ENCODE measurements around the gene YTHDF1.
"Not testable (repeated sequence)": the region's sequence is repeated elsewhere in the genome, so short reads cannot be mapped to it uniquely, and the experiment has no call there.

The YTHDF1 gene

DNA sequence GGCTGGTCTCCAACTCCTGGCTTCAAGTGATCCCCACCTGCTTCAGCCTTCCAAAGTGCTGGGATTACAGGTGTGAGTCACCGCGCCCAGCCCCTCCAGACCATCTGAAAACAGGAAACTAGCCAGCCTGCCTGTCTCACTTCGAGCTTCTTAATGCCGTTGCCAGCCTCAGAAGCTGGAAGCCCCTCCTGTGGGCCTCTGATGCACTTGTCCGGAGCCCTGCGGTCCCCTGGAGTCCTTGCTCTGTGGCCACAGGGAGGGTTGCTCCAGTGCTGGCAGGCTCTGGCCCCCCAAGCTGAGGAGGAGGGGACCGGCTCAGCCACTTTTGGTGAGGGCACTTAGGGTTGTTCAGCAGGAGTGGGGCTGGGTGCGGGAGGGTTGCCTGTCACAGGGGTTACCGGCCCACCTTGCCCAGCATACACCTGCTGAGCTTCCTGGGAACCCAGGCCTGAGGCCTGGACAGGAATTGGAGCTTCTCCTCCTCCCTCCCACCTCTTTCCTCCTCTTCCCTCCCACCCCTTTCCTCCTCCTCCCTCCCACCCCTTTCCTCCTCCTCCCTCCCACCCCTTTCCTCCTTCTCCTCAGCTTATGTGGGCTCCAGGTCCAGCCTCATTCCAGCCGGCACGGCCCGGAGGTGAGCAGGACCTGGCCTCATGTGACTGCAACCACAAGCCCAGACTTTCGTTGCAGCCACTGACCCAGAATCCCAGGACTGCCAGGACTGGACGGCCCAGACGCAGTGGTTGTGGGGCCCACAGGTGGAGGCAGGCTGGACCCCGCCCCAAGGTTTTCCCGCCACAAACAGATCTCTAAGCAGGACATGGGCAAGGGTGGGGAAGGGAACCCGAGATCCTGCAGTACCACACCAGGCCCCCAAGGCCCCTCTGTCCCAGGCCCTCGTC is 10.4 kb upstream of the YTHDF1 start:
- DNase-seq (ENCODE audit: low read depth), result no peak

DNA sequence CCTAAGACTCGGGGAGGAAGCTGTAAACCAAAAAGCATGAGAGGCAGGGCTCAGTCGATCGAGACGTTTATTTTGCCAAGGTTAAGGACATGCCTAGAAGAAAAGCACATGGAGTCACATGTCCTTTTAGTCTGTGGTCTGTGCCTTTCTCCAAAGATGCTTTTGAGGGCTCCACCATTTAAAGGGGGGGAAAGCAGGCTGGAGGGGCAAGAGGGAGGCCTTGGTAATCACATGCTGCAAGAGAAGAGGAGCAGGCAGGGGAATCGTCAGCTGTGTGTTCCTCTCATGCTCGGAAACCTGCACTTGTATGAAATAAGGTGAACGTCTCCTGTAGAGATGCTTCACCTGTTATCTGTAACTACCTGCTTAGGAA is 9.1 kb upstream of the YTHDF1 start:
- no peak for DNase-seq (ENCODE audit: low read depth)

DNA sequence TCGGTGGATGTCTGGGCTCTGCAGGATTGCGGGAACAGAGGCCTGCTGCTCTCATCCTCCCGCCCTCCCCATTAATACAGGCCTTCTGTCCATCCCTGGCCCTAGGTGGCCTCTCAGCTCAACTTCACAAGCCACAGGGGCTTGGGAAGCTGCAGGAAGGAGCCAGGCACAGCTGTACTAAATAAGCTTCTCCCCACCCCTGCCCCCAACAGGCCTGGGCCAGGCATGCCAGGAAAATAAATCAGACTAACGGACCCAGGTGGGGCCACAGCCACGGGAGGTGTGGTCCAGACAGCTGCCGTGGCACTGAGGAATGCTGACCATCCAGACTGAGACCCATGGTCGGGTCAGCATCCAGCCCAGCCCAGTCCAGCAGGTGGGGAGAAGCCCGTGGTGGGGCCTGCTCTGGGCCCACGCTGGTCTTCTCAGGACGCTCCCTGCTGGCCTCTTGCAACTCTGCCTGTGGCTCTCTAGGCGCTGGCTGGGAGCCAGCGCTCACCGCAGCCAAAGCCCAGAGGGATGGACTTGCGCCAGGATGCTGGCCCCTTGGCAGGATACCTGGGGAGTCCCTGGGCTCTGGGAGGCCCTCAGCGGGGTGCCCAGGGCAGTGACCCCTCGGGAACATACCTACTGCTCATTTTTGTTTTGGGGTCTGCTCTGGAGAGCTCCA is 8.6 kb upstream of the YTHDF1 start:
- DNase-seq (ENCODE audit: low read depth), result no peak

DNA sequence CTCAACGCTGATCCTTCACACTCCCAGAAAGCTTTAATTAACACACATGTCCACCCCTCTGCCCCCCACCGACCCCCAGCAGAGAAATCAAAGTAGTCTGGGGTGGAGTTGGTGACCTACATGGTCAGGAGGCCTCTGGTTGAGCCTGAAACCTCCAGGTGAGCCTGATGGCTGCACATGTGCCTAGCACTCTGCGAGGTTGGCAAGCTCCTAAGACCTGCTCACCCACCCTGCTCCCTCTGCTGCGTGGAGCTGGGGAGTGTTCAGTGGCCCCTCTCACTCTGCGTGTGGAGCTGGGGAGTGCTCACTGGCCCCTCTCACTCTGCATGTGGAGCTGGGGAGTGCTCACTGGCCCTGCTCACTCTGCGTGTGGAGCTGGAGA is 7.9 kb upstream of the YTHDF1 start:
- no peak for DNase-seq (ENCODE audit: low read depth)

DNA sequence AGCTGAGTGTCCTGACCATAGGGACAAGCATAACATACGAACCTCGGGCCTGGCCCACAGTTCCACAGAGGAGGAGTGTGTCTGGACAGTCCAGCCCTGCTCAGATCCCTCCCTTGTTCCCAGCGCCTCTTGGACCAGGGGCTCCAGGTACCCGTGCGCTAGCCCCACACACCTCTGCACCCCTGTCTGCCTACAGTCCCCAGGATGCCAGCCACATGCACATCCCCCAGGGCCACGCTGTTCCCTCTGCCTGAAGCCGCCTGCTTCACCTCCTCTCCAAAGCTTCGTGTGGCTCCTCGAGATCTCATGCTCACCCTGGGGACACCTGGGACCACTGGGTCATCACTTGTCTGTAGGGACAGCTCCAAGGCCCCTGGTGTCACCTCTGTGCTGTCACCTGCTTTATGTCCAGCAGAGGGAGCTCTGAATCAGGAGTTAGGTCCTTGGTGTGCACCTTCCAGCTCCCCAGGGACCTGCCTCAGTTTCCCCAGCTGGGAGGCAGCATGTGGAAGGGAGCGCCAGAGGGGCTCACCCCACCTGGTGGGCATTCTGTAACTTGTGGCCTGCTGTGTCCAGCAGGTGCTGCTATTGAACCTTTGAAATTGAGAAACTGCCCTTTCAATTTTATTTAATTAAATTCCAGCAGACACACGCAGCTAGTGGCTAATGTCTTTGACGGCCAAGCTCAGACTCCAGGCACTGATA is 7.3 kb upstream of the YTHDF1 start:
- no peak for DNase-seq (ENCODE audit: low read depth)

DNA sequence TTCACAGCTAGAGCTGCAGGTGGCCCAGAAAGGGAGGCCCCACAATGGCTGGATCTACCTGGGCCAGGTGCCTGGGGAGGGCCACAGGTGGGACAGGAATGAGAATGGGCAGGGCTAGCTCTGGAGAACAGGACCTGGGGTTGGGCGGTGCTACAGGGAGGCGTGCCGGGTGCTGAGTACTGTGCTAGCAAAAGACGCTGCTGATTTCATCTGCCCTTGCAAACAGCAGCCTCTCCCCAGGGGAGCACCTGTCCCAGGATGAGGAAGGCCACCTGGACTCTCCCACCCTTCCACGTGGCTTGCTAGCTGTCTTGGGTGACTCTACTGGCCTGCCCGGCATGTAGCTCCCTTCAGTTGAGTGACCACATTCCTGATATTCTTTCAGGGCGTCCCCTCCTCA is 6.6 kb upstream of the YTHDF1 start:
- no peak for DNase-seq (ENCODE audit: low read depth)

DNA sequence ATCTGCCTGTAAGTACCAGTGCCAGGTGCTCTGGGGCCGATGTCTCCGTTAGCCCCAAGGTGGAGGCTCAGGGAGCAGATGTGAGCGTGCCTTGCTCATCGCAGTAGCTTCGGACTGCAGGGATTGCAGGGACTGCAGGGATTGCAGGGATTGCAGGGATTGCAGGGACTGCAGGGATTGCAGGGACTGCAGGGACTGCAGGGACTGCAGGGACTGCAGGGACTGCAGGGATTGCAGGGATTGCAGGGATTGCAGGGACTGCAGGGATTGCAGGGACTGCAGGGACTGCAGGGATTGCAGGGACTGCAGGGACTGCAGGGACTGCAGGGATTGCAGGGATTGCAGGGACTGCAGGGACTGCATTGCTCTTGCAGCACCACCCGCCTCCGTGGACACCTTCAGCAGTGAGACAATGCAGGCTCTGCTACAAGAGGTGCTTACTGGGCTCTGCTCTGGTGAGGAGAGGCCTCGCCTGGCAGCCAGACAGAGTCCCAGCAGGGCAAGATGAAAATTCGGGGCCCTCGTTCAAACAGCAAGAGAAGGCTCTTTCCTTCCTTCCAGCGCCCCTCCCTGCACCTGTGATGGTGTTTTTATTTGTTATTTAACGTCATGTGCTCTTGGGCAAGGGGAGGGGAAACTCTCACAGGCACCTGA is 5.6 kb upstream of the YTHDF1 start:
- DNase-seq (ENCODE audit: low read depth), result not testable (repeated sequence)

DNA sequence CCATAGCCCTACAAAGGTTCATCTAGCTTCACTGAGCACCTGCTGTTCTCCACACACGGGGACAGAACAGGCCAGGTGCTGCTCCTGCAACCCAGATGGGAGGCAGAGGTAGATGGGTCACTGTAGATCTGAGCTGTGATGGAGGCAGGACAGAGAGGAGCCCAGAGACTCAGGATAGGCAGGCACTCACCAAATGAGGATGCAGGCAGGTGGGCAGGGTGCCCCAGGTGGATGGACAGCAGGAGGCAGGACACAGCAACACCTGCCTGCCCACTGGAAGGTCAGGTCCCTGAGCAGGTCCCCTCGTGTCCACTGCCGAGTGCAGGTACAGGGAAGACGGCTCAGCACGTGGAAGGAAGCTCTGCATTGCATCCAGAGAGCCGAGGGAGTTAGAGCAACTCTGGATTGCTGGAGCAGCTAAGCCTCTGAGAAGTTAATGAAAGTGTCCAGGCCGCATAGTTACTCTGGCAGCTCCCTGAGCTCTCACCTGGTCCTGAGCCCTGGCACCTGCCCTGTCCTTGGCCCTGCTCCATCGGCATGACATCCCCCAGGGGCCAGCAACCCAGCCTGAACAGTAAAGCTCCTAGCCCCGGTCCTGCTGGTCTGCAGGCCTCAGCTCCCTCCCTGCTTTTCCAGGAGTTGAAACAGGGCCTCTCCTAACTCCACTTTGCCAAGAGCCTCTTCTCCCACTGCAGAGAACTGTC is 4.9 kb upstream of the YTHDF1 start:
- no peak for DNase-seq (ENCODE audit: low read depth)

DNA sequence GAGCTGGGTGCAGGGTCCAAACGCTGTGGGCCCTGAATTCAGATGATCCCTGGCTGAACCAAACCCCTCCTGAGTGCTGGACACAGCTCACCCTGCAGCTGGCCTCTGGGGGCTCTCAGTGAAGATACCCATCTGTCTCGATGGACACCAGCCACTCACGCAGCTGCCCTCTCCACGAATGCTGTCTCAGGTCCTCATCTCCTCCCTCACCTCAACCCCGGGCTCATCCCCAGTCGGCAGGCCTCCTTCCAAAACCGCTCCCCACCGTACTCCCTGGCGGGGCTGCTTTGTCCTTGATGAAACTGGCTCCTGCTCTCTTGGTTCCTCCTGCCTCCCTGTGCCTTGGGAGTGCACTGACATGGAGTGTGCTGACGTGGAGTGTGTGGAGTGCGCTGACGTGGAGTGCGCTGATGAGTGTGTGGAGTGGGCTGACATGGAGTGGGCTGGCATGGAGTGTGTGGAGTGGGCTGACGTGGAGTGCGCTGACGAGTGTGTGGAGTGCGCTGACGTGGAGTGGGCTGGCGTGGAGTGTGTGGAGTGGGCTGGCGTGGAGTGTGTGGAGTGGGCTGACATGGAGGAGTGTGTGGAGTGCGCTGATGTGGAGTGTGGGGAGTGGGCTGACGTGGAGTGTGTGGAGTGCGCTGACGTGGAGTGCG is 4.1 kb upstream of the YTHDF1 start:
- DNase-seq (ENCODE audit: low read depth), result no peak

DNA sequence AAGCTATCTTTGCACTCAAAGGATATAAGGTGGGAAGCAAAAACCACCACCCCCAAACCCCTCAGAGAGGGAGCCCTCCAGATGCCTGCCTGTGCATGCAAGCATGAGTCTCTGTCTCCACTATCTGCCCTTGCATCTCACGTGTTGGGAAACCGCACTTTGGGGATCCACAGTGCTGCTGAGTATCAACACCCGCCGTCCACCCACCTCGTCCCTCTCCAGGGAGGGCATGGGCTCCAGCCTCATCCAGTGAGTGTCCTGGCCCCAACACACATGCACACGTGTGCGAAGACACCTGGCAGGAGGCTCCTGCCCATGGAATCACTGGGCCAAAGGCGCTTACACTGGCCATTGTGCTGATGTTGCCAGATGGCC is 3.5 kb upstream of the YTHDF1 start:
- no peak for DNase-seq (ENCODE audit: low read depth)

DNA sequence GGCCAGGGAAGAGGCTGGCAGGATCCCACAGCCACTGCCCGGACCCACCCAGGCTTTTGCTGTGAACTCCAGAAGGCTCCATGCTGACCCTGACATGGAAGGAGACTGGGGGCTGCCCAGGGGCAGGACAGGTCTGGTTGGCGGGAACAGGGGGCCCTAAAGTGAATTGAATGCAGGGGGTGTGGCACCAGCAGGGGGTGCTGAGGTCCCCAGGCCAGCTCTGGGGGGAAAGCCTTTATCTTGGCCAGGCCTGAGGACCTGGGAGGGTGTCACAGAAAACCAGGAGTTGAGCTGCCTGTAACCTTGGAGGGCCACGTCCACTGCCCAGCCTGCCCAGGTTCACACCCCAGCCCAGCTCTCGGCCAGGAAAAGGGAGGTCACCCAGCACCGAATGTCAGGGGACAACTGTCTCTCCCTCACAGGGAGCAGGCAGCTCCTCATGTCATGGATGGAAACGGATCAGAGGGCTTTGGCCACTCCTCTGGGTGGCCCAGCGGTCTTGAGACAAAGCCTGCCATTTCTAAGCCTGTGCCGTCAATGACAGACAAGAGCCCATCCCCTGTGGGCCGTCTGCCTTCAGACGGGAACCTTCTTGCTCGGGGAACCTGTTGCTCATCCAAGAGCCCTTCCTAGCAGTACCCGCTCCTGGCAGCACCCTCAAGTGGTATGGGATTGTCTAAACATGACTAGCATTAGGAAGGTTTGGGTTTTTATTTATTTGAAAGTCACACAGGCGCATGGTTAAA is 2.9 kb upstream of the YTHDF1 start:
- DNase-seq (ENCODE audit: low read depth), result no peak

DNA sequence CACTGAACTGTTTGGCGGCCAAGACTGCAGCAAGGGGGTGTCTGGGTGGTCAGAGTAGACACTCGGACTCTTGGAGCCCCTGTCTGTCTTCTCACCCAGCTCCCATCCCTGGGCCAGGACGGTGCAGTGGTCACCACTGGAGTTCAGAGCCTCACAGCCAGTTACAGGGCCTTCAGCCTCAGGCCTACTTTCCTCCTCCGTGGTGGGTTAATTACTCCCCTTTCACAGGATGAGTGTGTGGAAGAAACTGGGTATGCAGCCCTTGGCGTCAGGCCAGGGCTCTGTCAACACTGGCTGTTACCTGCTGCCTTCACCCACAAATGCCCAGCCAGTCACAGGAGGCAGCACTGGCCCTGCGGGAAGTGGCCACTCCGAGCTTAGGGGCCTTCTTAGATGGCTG is 1.8 kb upstream of the YTHDF1 start:
- DNase-seq (ENCODE audit: low read depth), result no peak

DNA sequence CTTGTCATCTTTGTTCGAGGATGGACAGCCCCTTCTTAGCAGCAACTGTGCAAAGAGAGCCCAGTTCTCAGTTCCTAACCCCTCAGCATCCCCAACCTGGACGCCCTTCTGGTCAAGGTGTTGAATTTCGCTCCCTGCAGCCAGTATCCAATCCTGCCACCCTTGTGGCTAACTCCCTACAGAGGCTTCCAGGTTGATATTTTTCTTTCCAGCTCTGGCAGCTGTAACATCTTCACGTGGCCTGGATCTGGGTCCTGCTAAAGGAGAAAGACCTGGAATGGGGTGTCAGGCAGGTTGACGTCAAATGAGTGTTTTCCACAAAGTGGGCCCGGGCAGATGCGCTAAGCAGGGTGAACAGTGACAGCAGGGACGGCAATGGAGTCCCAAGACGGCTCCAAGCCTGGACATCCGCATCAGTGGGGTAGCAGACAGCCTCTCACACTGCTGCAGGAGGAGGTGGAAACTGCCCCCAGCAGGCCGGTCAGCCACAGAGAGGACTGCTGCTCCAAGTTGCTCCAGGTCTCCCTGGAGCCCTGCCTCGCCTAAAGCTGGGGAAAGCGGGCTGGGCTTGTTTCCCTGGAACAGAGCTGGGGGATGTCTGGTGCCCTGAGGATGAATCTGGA is 1.0 kb upstream of the YTHDF1 start:
- no peak for DNase-seq (ENCODE audit: low read depth)

DNA sequence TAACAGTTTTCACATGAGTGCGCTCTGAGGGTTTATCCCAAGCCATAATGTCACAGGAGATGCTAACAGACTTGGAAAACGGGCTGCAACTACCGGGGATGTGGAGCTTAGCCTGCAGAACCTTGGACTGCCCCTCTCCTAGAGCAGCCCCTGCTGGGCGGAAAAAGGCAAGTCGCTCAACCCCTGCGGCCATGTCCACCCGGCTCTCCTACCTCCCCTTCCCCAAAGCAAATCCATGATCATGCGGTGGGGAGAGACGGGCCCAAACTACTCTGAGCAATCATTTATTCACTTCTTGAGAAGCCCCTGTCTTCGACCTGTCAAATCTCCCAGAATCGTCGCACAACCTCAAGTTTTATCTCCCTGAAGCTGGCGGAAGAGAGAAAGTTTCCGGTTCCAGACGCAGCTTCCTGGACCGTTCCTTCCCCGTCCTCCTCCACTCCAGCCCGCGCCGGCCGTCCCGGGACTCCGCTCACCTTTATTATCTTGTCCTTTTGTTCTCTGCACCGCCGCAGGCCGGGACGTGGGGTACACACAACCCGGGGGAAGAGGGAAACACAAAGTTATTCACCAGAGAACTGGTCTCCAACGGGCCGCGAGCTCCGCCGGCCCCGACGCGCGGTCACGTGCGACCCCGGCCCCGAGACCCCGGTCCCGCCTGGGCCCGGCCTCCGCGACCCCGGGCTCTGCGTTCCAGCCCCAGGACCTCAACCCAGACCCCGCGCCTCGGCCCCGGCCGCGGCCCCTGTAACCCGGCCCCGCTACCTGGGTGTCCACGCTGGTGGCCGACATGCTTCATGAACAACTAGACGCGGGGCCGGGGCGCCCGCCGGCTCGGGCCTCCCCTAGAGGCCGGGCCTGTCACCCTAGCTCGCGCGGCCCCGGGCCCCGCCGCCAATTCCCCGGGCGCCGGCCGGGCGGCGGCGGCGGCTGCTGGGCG is 560 bp downstream of the YTHDF1 start:
- no peak for DNase-seq (ENCODE audit: low read depth)

DNA sequence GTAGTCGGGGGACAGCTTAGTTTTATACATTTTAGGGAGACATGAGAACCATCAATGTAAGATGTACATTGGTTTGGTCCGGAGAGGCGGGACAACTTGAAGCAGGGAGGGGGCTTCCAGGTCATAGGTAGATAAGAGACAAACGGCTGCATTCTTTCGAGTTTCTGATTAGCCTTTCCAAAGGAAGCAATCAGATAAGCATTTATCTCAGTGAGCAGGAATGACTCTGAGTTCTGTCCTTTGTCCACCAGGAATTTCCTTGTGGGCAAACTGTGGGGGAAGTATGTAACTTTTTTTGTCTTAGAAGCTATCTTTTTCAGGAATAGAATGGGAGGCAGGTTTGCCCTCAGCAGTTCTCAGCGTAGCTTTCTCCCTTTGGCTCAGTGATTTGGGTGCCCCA is 1.4 kb downstream of the YTHDF1 start:
- DNase-seq (ENCODE audit: low read depth), result no peak

DNA sequence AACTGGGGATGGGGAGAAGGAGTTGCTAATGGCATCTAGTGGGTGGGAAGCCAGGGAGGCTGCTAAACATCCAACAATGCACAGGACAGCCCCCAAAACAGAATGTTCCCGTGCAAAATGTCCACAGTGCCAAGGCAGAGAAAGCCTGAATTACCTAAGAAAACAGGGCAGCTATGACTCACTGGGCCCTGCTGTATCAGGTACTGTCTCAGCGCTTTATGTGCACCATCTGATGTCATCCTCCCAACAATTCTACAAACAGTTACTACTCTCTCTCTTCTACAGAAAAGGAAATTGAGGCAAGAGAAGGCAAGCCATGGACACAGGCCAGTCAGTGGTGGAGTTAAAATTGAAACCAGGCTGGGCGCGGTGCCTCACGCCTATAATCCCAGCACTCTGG is 3.1 kb downstream of the YTHDF1 start:
- DNase-seq (ENCODE audit: low read depth), result no peak

DNA sequence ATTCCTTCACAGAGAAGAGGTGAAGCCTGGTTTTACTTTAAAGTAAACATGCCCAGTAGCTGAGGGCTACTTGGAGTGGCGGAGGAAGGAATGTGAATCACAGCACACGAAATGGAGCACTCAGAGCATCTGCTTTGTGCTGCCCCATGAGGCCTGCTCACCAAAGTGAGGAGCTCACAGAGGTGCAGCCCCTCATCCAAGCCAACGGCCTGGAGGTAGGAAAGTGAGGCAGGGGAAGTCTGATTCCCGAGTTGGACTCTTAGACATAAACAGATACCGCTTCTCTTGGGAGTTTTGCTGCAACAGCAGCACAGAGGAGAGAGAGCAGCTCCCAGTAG is 3.6 kb downstream of the YTHDF1 start:
- DNase-seq (ENCODE audit: low read depth), result no peak

DNA sequence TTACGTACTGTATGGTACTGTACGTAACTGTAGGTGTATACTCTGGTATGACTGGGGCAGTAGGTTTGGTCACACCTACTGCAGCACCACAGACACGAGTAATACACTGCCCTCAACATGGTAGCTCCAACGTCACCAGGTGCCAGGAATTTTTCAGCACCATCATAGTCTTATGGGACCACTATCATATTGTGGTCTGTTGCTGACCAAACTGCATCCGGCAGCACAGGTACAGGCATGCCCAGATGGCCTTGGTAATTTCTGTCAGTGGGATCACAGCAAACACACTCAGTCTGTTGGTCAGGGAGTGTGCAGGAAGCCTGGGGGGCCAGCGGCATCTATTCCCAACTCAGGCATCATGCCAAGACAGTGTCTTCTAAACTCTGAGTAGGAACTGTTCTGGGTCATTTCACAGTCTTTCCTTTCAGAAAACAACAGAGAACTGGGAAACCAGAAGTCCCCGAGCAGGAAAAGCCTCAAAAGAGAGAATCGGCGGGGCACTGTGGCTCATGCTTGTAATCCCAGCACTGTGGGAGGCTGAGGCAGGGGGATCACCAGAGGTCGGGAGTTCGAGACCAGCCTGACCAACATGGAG is 5.8 kb downstream of the YTHDF1 start:
- DNase-seq (ENCODE audit: low read depth), result no peak

DNA sequence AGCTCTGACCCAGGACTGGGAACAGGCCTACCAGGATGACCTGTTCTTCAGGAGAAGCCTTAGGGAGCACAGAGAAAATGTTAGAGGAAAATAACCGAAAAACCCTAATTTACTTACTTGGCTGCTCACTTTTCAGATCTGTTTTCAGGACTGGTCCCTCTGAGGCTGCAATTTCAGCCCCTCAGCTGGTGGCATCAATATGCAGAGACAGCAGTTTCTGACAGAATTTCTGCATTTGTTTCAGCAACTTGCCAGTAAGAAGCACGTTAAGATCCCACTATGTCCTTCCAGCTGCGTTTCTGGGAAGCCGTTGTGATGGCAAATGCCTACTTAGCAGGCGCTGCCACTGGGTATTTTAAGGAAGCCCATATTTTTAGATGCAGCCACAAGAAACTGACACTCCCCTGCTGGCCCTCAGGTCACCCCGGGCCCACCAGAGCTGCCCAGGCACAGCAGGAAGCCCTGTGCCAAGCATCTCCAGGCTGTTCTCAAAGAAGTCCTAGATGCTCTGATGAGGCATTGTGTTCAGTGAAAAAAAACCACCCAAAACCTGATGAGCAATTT is 7.5 kb downstream of the YTHDF1 start:
- DNase-seq (ENCODE audit: low read depth), result no peak
